Trophoblast cell (in vitro differentiated cells and primary cell): ENCODE results near the gene GPR137B.

Experiments
- DNase-seq, 2 donors: peaks; one replicate each; pipeline ENCODE4 v3.0.0-alpha.2; 2016
- H2AFZ ChIP-seq: 2 replicates; pipeline ENCODE4 v1.6.1; 2013; ENCODE audit warnings: low read length, moderate library complexity, mild to moderate bottlenecking; ENCODE audit not compliant: insufficient read depth, poor library complexity
- H2AK5ac ChIP-seq: 2 replicates; pipeline ENCODE4 v1.6.1; 2013; ENCODE audit warnings: mild to moderate bottlenecking, low read length
- H2BK120ac ChIP-seq: 2 replicates; pipeline ENCODE4 v1.6.1; 2013; ENCODE audit warnings: low read length, mild to moderate bottlenecking, moderate library complexity; ENCODE audit not compliant: insufficient read depth, poor library complexity
- H2BK12ac ChIP-seq: 2 replicates; pipeline ENCODE4 v1.6.1; 2013; ENCODE audit warnings: mild to moderate bottlenecking, low read length, moderate library complexity
- H2BK5ac ChIP-seq: 2 replicates; pipeline ENCODE4 v1.6.1; 2013; ENCODE audit warnings: low read length, low read depth, moderate library complexity, mild to moderate bottlenecking; ENCODE audit not compliant: poor library complexity
- H3K14ac ChIP-seq: 2 replicates; pipeline ENCODE4 v1.6.1; 2013; ENCODE audit warnings: mild to moderate bottlenecking, low read length
- H3K18ac ChIP-seq: 2 replicates; pipeline ENCODE4 v1.6.1; 2013; ENCODE audit warnings: mild to moderate bottlenecking, low read length
- H3K23ac ChIP-seq: 2 replicates; pipeline ENCODE4 v1.6.1; 2013; ENCODE audit warnings: low read length
- H3K27ac ChIP-seq: 2 replicates; pipeline ENCODE4 v1.5.1; 2013; ENCODE audit warnings: low read depth, mild to moderate bottlenecking, inconsistent platforms, low read length, moderate library complexity
- H3K27me3 ChIP-seq: 2 replicates; pipeline ENCODE4 v1.6.1; 2013; ENCODE audit warnings: inconsistent platforms, mild to moderate bottlenecking, low read length, moderate library complexity; ENCODE audit not compliant: insufficient read depth
- H3K36me3 ChIP-seq, 2 experiments: 1 replicate in 1 of 2; 2 replicates in 1 of 2; pipeline ENCODE4 v1.6.1; 2013; ENCODE audit warnings: low read length in 2 of 2, mild to moderate bottlenecking in 2 of 2, moderate library complexity in 1 of 2; ENCODE audit not compliant: insufficient read depth in 2 of 2, control insufficient read depth in 1 of 2
- H3K4ac ChIP-seq: 2 replicates; pipeline ENCODE4 v1.6.1; 2013; ENCODE audit warnings: low read depth, mild to moderate bottlenecking, low read length, moderate library complexity
- H3K4me1 ChIP-seq, 2 experiments: 1 replicate in 1 of 2; 2 replicates in 1 of 2; pipeline ENCODE4 v1.6.1; 2013; ENCODE audit warnings: low read length in 2 of 2, mild to moderate bottlenecking in 2 of 2, moderate library complexity in 1 of 2; ENCODE audit not compliant: insufficient read depth in 2 of 2, control insufficient read depth in 1 of 2
- H3K4me2 ChIP-seq: 2 replicates; pipeline ENCODE4 v1.6.1; 2013; ENCODE audit warnings: inconsistent platforms, mild to moderate bottlenecking, low read length, moderate library complexity
- H3K4me3 ChIP-seq: 2 replicates; pipeline ENCODE4 v1.5.1; 2013; ENCODE audit warnings: mild to moderate bottlenecking, low read depth, low read length, inconsistent platforms
- H3K79me1 ChIP-seq: one replicate; pipeline ENCODE4 v1.6.1; 2013; ENCODE audit warnings: low read length
- H3K79me2 ChIP-seq: 2 replicates; pipeline ENCODE4 v1.6.1; 2013; ENCODE audit warnings: low read length, mild to moderate bottlenecking; ENCODE audit not compliant: control insufficient read depth, insufficient read depth, poor library complexity
- H3K9ac ChIP-seq: 2 replicates; pipeline ENCODE4 v1.6.1; 2013; ENCODE audit warnings: mild to moderate bottlenecking, low read length
- H3K9me3 ChIP-seq: 2 replicates; pipeline ENCODE4 v1.6.1; 2013; ENCODE audit warnings: low read depth, mild to moderate bottlenecking, control low read depth, inconsistent platforms, low read length; ENCODE audit not compliant: insufficient read depth
- H4K12ac ChIP-seq: 2 replicates; pipeline ENCODE4 v1.6.1; 2013; ENCODE audit warnings: low read depth, mild to moderate bottlenecking, low read length, moderate library complexity
- H4K8ac ChIP-seq: 2 replicates; pipeline ENCODE4 v1.6.1; 2013; ENCODE audit warnings: low read depth, mild to moderate bottlenecking, low read length, moderate library complexity
- H4K91ac ChIP-seq: one replicate; pipeline ENCODE4 v1.6.1; 2013; ENCODE audit warnings: low read depth, mild to moderate bottlenecking, low read length, moderate library complexity
- WGBS: extraction: QIAGEN DNeasy Blood & Tissue Kit; methylation state at CpG from one replicate; pipeline ENCODE4 v1.1.7; 2013; ENCODE audit warnings: missing lambda C conversion rate; ENCODE audit not compliant: insufficient read length, insufficient coverage; ENCODE audit errors: extremely low coverage; 5-methylcytosine and 5-hydroxymethylcytosine counted together

Gene GPR137B

GRCh38 chr1:236211815-236212214 is 69.5 kb downstream of the GPR137B start:
- H2AK5ac ChIP-seq, result no peak overlapping the region
- no peak overlapping the region for H4K12ac ChIP-seq
- no peak overlapping the region for H2BK5ac ChIP-seq
- no peaks in the 10 kb centered on the region for H3K27me3 ChIP-seq
- no CpG with 5 or more reads among the region's 5 CpGs for WGBS
- no peak overlapping the region for H3K4me3 ChIP-seq
- no peak for DNase-seq
- H3K4ac ChIP-seq, result no peak overlapping the region
- H3K4me1 ChIP-seq, result no peaks in the 10 kb centered on the region
- no peak overlapping the region for H3K14ac ChIP-seq
- no peak overlapping the region for H3K23ac ChIP-seq
- H3K79me2 ChIP-seq, result no peaks in the 10 kb centered on the region
- H4K91ac ChIP-seq, result no peak overlapping the region
- no peak overlapping the region for H2BK120ac ChIP-seq
- no peaks in the 10 kb centered on the region for H3K36me3 ChIP-seq
- H3K9me3 ChIP-seq, result no peaks in the 10 kb centered on the region
- H3K79me1 ChIP-seq, result no peaks in the 10 kb centered on the region
- H3K27ac ChIP-seq, result no peak overlapping the region
- H3K18ac ChIP-seq, result no peak overlapping the region
- H3K9ac ChIP-seq, result no peak overlapping the region
- no peak overlapping the region for H4K8ac ChIP-seq
- H3K4me2 ChIP-seq, result no peak overlapping the region
- no peak overlapping the region for H2AFZ ChIP-seq
- no peak overlapping the region for H2BK12ac ChIP-seq

- Histone ChIP-seq H3K9ac (no peak overlapping the region), H2BK120ac (no peak overlapping the region), H4K8ac (no peak overlapping the region), H3K79me1 (no peaks in the 10 kb centered on the region), H3K23ac (no peak overlapping the region), H3K4me3 (no peak overlapping the region), H3K79me2 (no peaks in the 10 kb centered on the region), H3K14ac (no peak overlapping the region), H4K12ac (no peak overlapping the region), H2AK5ac (no peak overlapping the region), H2AFZ (no peak overlapping the region), H3K27ac (no peak overlapping the region), H2BK5ac (no peak overlapping the region), H3K27me3 (no peaks in the 10 kb centered on the region), H3K4ac (no peak overlapping the region), H4K91ac (no peak overlapping the region), H2BK12ac (no peak overlapping the region), H3K36me3 (no peaks in the 10 kb centered on the region), H3K4me2 (no peak overlapping the region), H3K9me3 (no peaks in the 10 kb centered on the region), H3K18ac (no peak overlapping the region), H3K4me1 (no peaks in the 10 kb centered on the region)
- no CpG with 5 or more reads among the region's 3 CpGs for WGBS
- no peak for DNase-seq
Observed at GRCh38 chr1:236213534-236213933, 71.2 kb downstream of the GPR137B start.

DNA sequence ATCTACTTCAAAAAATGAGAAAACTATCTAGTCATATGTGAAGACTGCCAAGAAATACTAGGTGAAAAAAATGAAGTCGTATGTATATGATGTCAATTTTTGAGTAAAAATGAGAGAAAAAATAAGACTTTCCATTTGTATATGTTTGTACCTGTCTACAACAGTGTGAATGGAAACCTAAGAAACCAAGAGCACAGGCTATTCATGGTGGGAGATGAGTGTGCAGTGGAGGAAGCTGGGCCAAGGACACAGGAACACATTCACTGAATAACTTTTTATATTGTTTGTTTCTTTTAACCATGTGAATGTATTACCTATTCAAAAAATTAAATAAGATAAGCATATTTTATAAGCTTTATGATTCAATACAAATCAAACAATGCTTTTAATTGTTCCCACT is 72.4 kb downstream of the GPR137B start:
- Histone ChIP-seq H2BK5ac (no peak overlapping the region), H2BK120ac (no peak overlapping the region), H3K27me3 (no peaks in the 10 kb centered on the region), H3K9ac (no peak overlapping the region), H3K36me3 (no peaks in the 10 kb centered on the region), H3K23ac (no peak overlapping the region), H3K27ac (no peak overlapping the region), H3K9me3 (no peaks in the 10 kb centered on the region), H3K18ac (no peak overlapping the region), H3K4me2 (no peak overlapping the region), H3K4ac (no peak overlapping the region), H3K4me3 (no peak overlapping the region), H3K79me1 (no peaks in the 10 kb centered on the region), H3K79me2 (no peaks in the 10 kb centered on the region), H4K91ac (no peak overlapping the region), H3K4me1 (no peaks in the 10 kb centered on the region), H4K8ac (no peak overlapping the region), H2AK5ac (no peak overlapping the region), H3K14ac (no peak overlapping the region), H2AFZ (no peak overlapping the region), H2BK12ac (no peak overlapping the region), H4K12ac (no peak overlapping the region)
- no peak for DNase-seq
- no CpG with 5 or more reads among the region's 1 CpG for WGBS

- H3K27me3 ChIP-seq, result no peaks in the 10 kb centered on the region
- no peak overlapping the region for H2AK5ac ChIP-seq
- no peak overlapping the region for H4K91ac ChIP-seq
- H4K12ac ChIP-seq, result no peak overlapping the region
- H3K14ac ChIP-seq, result no peak overlapping the region
- H3K4ac ChIP-seq, result no peak overlapping the region
- H2AFZ ChIP-seq, result no peak overlapping the region
- DNase-seq, result no peak
- no peak overlapping the region for H2BK120ac ChIP-seq
- no peak overlapping the region for H3K18ac ChIP-seq
- no peak overlapping the region for H3K23ac ChIP-seq
- no peak overlapping the region for H3K4me3 ChIP-seq
- no CpG with 5 or more reads among the region's 1 CpG for WGBS
- H3K27ac ChIP-seq, result no peak overlapping the region
- no peak overlapping the region for H3K9ac ChIP-seq
- H3K79me2 ChIP-seq, result no peaks in the 10 kb centered on the region
- H3K4me1 ChIP-seq, result no peaks in the 10 kb centered on the region
- no peak overlapping the region for H2BK12ac ChIP-seq
- H3K9me3 ChIP-seq, result no peaks in the 10 kb centered on the region
- H3K79me1 ChIP-seq, result no peaks in the 10 kb centered on the region
- H3K4me2 ChIP-seq, result no peak overlapping the region
- no peak overlapping the region for H2BK5ac ChIP-seq
- no peaks in the 10 kb centered on the region for H3K36me3 ChIP-seq
- H4K8ac ChIP-seq, result no peak overlapping the region
Observed at GRCh38 chr1:236220473-236220872, 78.1 kb downstream of the GPR137B start.
